KMS-11 (cell line): Measurements from ENCODE around the gene TCF21.

ENCODE experiments used
- H2AFZ ChIP-seq: fragments of 200-600 bp; sonication (generic); 2 replicates; pipeline ENCODE4 v1.6.1; 2016; ENCODE audit warnings: antibody characterized with exemption, mixed run types, low read depth
- H3K27ac ChIP-seq: fragments of 200-600 bp; sonication (generic); 2 replicates; pipeline ENCODE4 v1.6.1; 2016; ENCODE audit warnings: mild to moderate bottlenecking, mixed run types
- H3K27me3 ChIP-seq: fragments of 200-600 bp; sonication (generic); 2 replicates; pipeline ENCODE4 v1.6.1; 2017; ENCODE audit warnings: mild to moderate bottlenecking, low read depth, mixed run types, moderate library complexity; ENCODE audit not compliant: insufficient read depth
- H3K36me3 ChIP-seq: fragments of 200-600 bp; sonication (generic); 2 replicates; pipeline ENCODE4 v1.6.1; 2017; ENCODE audit warnings: mild to moderate bottlenecking, mixed run types; ENCODE audit not compliant: insufficient read depth
- H3K4me1 ChIP-seq: fragments of 200-600 bp; sonication (generic); 2 replicates; pipeline ENCODE4 v1.6.1; 2016; ENCODE audit warnings: mild to moderate bottlenecking, low read depth, mixed run types; ENCODE audit not compliant: poor library complexity, severe bottlenecking
- H3K4me2 ChIP-seq: fragments of 200-600 bp; sonication (generic); 2 replicates; pipeline ENCODE4 v1.7.0; 2016; ENCODE audit warnings: mild to moderate bottlenecking, mixed run types
- H3K4me3 ChIP-seq: fragments of 200-600 bp; sonication (generic); IDR thresholded peaks from 2 replicates; pipeline ENCODE4 v1.6.1; 2017; ENCODE audit warnings: low read depth, low read length, mixed read lengths; ENCODE audit not compliant: insufficient read depth
- H3K79me2 ChIP-seq: fragments of 200-600 bp; sonication (generic); 2 replicates; pipeline ENCODE4 v1.6.1; 2016; ENCODE audit warnings: low read depth, mixed run types; ENCODE audit not compliant: insufficient read depth
- H3K9ac ChIP-seq: fragments of 200-600 bp; sonication (generic); 2 replicates; pipeline ENCODE4 v1.6.1; 2016; ENCODE audit warnings: mild to moderate bottlenecking, mixed run types
- H4K20me1 ChIP-seq: fragments of 200-600 bp; sonication (generic); 2 replicates; pipeline ENCODE4 v1.6.1; 2016; ENCODE audit warnings: mild to moderate bottlenecking, mixed run types; ENCODE audit not compliant: insufficient read depth
- CTCF ChIP-seq: fragments of 200-600 bp; sonication (generic); conservative IDR thresholded peaks from 2 replicates; pipeline ENCODE4 v1.6.1; 2017; ENCODE audit warnings: low read depth, mild to moderate bottlenecking, antibody characterized with exemption, low read length, moderate library complexity, mixed read lengths

The TCF21 gene

GRCh38 chr6:133886104-133886775 is 2.7 kb upstream of the TCF21 start:
- H3K27ac ChIP-seq, result no peak overlapping the region
- H3K27me3 ChIP-seq, result no peaks in the 10 kb centered on the region
- no peaks in the 10 kb centered on the region for H3K79me2 ChIP-seq
- no peaks in the 10 kb centered on the region for H3K36me3 ChIP-seq
- no peaks in the 10 kb centered on the region for H4K20me1 ChIP-seq
- H3K4me3 ChIP-seq, result no peak overlapping the region
- H3K4me2 ChIP-seq, result no peak overlapping the region
- H3K9ac ChIP-seq, result no peak overlapping the region
- no peak for TF ChIP-seq CTCF
- peaks cover 7% of the 10 kb centered on the region for H3K4me1 ChIP-seq
- H2AFZ ChIP-seq, result no peak overlapping the region

GRCh38 chr6:133887156-133887879 is 1.6 kb upstream of the TCF21 start:
- Histone ChIP-seq H3K4me1 (peaks cover 7% of the 10 kb centered on the region), H4K20me1 (no peaks in the 10 kb centered on the region), H3K36me3 (no peaks in the 10 kb centered on the region), H2AFZ (no peak overlapping the region), H3K4me2 (no peak overlapping the region), H3K27ac (no peak overlapping the region), H3K4me3 (no peak overlapping the region), H3K27me3 (no peaks in the 10 kb centered on the region), H3K9ac (no peak overlapping the region), H3K79me2 (no peaks in the 10 kb centered on the region)
- TF ChIP-seq CTCF, result no peak

DNA sequence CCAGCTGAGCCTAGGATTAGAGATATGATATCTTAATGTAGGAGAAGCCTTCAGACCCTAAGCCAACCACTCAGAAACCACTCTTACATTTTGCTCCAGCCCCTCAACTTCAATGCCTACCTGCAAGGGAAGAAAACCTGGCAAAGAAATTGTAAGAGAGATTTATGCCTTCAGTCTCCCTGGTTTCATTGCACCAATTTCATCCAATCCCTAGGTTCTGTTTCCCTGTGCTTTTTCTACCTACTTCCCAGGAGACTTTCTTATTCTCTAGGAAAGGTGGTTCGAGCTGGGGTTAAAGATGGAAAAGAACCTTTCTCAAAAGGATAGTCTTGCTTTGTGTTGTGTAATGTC is 1.1 kb upstream of the TCF21 start:
- Histone ChIP-seq H3K36me3 (no peaks in the 10 kb centered on the region), H3K4me3 (no peak overlapping the region), H4K20me1 (no peaks in the 10 kb centered on the region), H3K27me3 (no peaks in the 10 kb centered on the region), H3K4me2 (no peak overlapping the region), H3K27ac (no peak overlapping the region), H3K9ac (no peak overlapping the region), H3K79me2 (no peaks in the 10 kb centered on the region), H3K4me1 (peaks cover 7% of the 10 kb centered on the region), H2AFZ (no peak overlapping the region)
- no peak for TF ChIP-seq CTCF

DNA sequence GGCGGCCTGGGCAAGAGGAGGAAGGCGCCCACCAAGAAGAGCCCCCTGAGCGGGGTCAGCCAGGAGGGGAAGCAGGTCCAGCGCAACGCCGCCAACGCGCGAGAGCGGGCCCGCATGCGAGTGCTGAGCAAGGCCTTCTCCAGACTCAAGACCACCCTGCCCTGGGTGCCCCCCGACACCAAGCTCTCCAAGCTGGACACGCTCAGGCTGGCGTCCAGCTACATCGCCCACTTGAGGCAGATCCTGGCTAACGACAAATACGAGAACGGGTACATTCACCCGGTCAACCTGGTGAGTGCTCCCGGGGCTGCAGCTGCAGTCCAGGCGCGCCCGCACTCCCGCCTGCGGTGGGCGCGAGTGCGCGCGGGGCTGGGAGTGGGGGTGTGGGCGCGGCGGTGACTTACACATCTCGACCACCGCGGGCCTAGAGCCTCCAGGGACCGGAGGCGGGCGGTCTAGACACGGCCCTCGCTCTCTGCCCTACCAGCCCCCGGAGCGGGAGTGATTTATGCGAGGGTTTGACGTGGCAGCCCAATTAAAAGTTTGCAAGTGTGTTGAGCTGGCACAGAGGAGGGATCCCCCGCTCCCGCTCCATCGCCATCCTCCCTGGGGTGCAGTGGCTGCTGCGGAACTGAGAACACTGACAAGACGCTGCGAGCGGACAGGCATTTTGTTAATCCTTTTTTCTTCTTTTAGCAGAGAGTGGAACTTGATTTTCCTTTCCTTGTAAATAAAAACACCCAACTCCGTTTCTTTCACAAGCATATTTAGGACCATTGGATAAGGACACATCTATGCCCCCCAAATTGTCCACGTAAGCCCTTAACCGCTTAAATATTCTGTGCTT is 867 bp downstream of the TCF21 start:
- no peaks in the 10 kb centered on the region for H3K27me3 ChIP-seq
- H4K20me1 ChIP-seq, result no peaks in the 10 kb centered on the region
- no peak overlapping the region for H3K4me3 ChIP-seq
- no peak overlapping the region for H2AFZ ChIP-seq
- no peak overlapping the region for H3K9ac ChIP-seq
- no peak for TF ChIP-seq CTCF
- no peaks in the 10 kb centered on the region for H3K79me2 ChIP-seq
- H3K4me1 ChIP-seq, result peaks cover 7% of the 10 kb centered on the region
- no peak overlapping the region for H3K27ac ChIP-seq
- no peak overlapping the region; the same call in 1 of the 2 replicates for H3K4me2 ChIP-seq
- H3K36me3 ChIP-seq, result no peaks in the 10 kb centered on the region
